ENCODE data around the gene CERS1. TPM values are rescaled to one million over a fixed set of nuclear protein-coding genes. Genes with fewer than 3 reads are reported as not detected.

CERS1 gene
- total RNA-seq, 2 donors from 2014 or later: 0.79 to 1.6 TPM

- Histone ChIP-seq H3K9me3 (no peaks in the 10 kb centered on the region), H3K4me1 (peaks cover 0 to 18% of the 10 kb centered on the region in 2 donors), H3K27me3 (no peaks in the 10 kb centered on the region), H3K4me3 (no peak overlapping the region), H3K36me3 (peaks cover 97% of the 10 kb centered on the region), H3K27ac (no peak overlapping the region)
- TF ChIP-seq, protein P1, sequence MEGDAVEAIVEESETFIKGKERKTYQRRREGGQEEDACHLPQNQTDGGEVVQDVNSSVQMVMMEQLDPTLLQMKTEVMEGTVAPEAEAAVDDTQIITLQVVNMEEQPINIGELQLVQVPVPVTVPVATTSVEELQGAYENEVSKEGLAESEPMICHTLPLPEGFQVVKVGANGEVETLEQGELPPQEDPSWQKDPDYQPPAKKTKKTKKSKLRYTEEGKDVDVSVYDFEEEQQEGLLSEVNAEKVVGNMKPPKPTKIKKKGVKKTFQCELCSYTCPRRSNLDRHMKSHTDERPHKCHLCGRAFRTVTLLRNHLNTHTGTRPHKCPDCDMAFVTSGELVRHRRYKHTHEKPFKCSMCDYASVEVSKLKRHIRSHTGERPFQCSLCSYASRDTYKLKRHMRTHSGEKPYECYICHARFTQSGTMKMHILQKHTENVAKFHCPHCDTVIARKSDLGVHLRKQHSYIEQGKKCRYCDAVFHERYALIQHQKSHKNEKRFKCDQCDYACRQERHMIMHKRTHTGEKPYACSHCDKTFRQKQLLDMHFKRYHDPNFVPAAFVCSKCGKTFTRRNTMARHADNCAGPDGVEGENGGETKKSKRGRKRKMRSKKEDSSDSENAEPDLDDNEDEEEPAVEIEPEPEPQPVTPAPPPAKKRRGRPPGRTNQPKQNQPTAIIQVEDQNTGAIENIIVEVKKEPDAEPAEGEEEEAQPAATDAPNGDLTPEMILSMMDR (IDR thresholded peaks at IDR 0.05): no peak
- no peak for DNase-seq (ENCODE audit: low spot score)
These were observed 36.2 kb downstream of the CERS1 start for GRCh38 chr19:18859676-18860301.

- Histone ChIP-seq H3K9me3 (no peaks in the 10 kb centered on the region), H3K4me1 (peaks cover 0 to 18% of the 10 kb centered on the region in 2 donors), H3K27me3 (no peaks in the 10 kb centered on the region), H3K27ac (no peak overlapping the region), H3K36me3 (peaks cover 100% of the 10 kb centered on the region), H3K4me3 (no peak overlapping the region)
- no peak for DNase-seq (ENCODE audit: low spot score)
- TF ChIP-seq, protein P1 (IDR thresholded peaks at IDR 0.05): no peak
These were observed 36.9 kb downstream of the CERS1 start for GRCh38 chr19:18858906-18859646.

GRCh38 chr19:18857223-18857622, 38.7 kb downstream of the CERS1 start:
- H3K27ac ChIP-seq: no peak overlapping the region
- DNase-seq (ENCODE audit: low spot score): no peak
- H3K4me1 ChIP-seq: peaks cover 0 to 18% of the 10 kb centered on the region in 2 donors
- H3K9me3 ChIP-seq: no peaks in the 10 kb centered on the region
- no peak overlapping the region for H3K4me3 ChIP-seq
- no peaks in the 10 kb centered on the region for H3K27me3 ChIP-seq
- H3K36me3 ChIP-seq: peaks cover 100% of the 10 kb centered on the region
- TF ChIP-seq, protein P1 (IDR thresholded peaks at IDR 0.05): no peak

DNA sequence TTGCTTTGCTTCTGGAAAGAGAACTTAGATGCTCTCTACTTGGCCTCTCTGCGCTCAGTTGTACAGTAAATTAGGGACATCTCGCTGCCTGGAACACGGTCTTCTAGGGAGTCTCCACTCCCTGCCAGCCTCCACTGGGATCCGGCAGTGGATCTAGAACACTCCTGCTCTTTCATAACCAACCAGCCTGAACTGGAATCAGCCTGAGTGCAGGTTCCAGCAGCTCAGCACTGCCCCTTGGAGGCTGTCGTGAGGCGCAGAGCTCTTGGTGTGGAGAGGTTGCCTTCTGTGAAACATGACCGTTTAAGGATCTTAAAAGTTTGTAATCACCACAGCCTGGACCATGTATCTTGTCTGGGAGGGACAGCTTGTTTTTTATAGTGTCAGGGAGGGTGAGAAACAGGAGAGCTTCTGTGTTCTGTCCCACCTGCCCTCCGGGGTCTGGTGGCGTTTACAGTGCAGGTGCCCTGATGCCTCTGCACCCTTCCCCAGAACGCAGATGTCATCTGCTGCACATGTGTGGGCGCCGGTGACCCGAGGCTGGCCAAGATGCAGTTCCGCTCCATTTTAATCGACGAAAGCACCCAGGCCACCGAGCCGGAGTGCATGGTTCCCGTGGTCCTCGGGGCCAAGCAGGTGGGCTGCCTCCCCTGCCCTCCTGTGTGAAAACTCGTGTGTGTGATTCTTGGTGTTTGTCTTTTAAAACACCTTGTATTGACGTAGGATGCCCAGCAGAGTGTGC, 39.4 kb downstream of the CERS1 start:
- TF ChIP-seq, protein P1 (IDR thresholded peaks at IDR 0.05): no peak
- H3K36me3 ChIP-seq: peaks cover 100% of the 10 kb centered on the region
- H3K4me3 ChIP-seq: no peak overlapping the region
- H3K27ac ChIP-seq: no peak overlapping the region
- no peaks in the 10 kb centered on the region for H3K27me3 ChIP-seq
- no peak for DNase-seq (ENCODE audit: low spot score)
- H3K4me1 ChIP-seq: peaks cover 0 to 18% of the 10 kb centered on the region in 2 donors
- no peaks in the 10 kb centered on the region for H3K9me3 ChIP-seq

DNA sequence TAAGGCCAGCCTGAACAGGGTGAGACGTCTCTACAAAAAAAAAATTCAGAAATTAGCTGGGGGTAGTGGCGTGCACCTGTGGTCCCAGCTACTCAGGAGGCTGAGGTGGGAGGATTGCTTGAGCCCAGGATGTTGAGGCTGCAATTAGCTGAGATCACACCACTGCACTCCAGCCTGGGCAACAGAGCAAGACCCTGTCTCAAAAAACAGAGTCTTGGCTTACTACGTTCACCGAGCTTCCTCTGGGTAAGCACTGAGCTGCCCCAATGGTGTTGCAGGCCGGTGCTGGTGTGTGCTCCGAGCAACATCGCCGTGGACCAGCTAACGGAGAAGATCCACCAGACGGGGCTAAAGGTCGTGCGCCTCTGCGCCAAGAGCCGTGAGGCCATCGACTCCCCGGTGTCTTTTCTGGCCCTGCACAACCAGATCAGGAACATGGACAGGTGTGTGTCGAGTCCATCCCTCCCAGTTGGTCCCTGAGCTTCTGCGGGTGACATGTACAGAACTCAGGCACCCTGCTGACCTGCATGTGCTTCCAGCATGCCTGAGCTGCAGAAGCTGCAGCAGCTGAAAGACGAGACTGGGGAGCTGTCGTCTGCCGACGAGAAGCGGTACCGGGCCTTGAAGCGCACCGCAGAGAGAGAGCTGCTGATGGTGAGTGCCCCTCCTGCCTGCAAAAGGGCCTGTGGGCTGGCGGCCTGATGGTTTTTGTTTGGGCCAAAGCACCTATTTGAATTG, 40.1 kb downstream of the CERS1 start:
- DNase-seq (ENCODE audit: low spot score): no peak

More for the DNA sequence above, 40.1 kb downstream of the CERS1 start:
- Histone ChIP-seq H3K27me3 (no peaks in the 10 kb centered on the region), H3K36me3 (peaks cover 100% of the 10 kb centered on the region), H3K9me3 (no peaks in the 10 kb centered on the region), H3K4me1 (peaks cover 0 to 19% of the 10 kb centered on the region in 2 donors), H3K4me3 (no peak overlapping the region), H3K27ac (no peak overlapping the region)
- TF ChIP-seq, protein P1 (IDR thresholded peaks at IDR 0.05): no peak
